Globus pallidus (tissue), 1 donor: ENCODE measurements around the gene HSD17B14.
"Not testable (repeated sequence)": the region's sequence is repeated elsewhere in the genome, so short reads cannot be mapped to it uniquely, and the experiment has no call there.

Experiments used
- DNase-seq: peaks from one replicate; pipeline ENCODE4 v3.0.0-alpha.2; 2015; ENCODE audit warnings: low spot score

Gene HSD17B14

GRCh38 chr19:48867123-48867745 lies 30.9 kb upstream of the HSD17B14 start:
- DNase-seq = no peak

GRCh38 chr19:48866692-48867091 lies 30.4 kb upstream of the HSD17B14 start:
- no peak for DNase-seq

- DNase-seq = no peak
Measured at GRCh38 chr19:48862827-48863226, 26.5 kb upstream of the HSD17B14 start.

- no peak for DNase-seq
Measured at GRCh38 chr19:48861313-48861712, 25.0 kb upstream of the HSD17B14 start.

- peak; percentile 24 for DNase-seq
Measured at GRCh38 chr19:48859711-48860572, 23.7 kb upstream of the HSD17B14 start.

- no peak for DNase-seq
Measured at GRCh38 chr19:48858984-48859710, 22.9 kb upstream of the HSD17B14 start.

GRCh38 chr19:48856921-48857320 lies 20.6 kb upstream of the HSD17B14 start:
- DNase-seq = no peak

- no peak for DNase-seq
Measured at GRCh38 chr19:48854103-48854502, 17.8 kb upstream of the HSD17B14 start.

GRCh38 chr19:48853483-48853882 lies 17.2 kb upstream of the HSD17B14 start:
- no peak for DNase-seq

- no peak for DNase-seq
Measured at GRCh38 chr19:48852292-48852691, 16.0 kb upstream of the HSD17B14 start.

- not testable (repeated sequence) for DNase-seq
Measured at GRCh38 chr19:48846659-48847058, 10.4 kb upstream of the HSD17B14 start.

GRCh38 chr19:48845384-48845783 lies 9.1 kb upstream of the HSD17B14 start:
- no peak for DNase-seq

GRCh38 chr19:48844472-48844871 lies 8.2 kb upstream of the HSD17B14 start:
- no peak for DNase-seq

- peak; percentile 26 for DNase-seq
Measured at GRCh38 chr19:48842789-48843162, 6.5 kb upstream of the HSD17B14 start.

- no peak for DNase-seq
Measured at GRCh38 chr19:48841571-48841970, 5.3 kb upstream of the HSD17B14 start.

- no peak for DNase-seq
Measured at GRCh38 chr19:48841047-48841446, 4.8 kb upstream of the HSD17B14 start.

- no peak for DNase-seq
Measured at GRCh38 chr19:48837687-48838086, 1.4 kb upstream of the HSD17B14 start.

GRCh38 chr19:48837051-48837524 lies 797 bp upstream of the HSD17B14 start:
- peak; percentile 79 for DNase-seq

GRCh38 chr19:48835734-48836088 lies 580 bp downstream of the HSD17B14 start:
- peak; percentile 88 for DNase-seq

GRCh38 chr19:48833977-48834376 lies 2.3 kb downstream of the HSD17B14 start:
- no peak for DNase-seq

- no peak for DNase-seq
Measured at GRCh38 chr19:48833049-48833448, 3.2 kb downstream of the HSD17B14 start.

- DNase-seq = no peak
Measured at GRCh38 chr19:48830965-48831364, 5.3 kb downstream of the HSD17B14 start.

GRCh38 chr19:48830088-48830487 lies 6.2 kb downstream of the HSD17B14 start:
- DNase-seq = no peak
